GM21447 (cell line): ENCODE data around the gene C6orf47.

ENCODE experiments used
- ATAC-seq: cut with Tn5 transposase; IDR thresholded peaks from one replicate; pipeline ENCODE4 v1.9.1; 2021; ENCODE audit not compliant: unreplicated experiment

Gene C6orf47

GRCh38 chr6:31662124-31662723 is 1.6 kb upstream of the C6orf47 start:
- ATAC-seq = no peak

- ATAC-seq = no peak
Observed at GRCh38 chr6:31661262-31662123, 915 bp upstream of the C6orf47 start.

- no peak for ATAC-seq
Observed at GRCh38 chr6:31659649-31660380, 763 bp downstream of the C6orf47 start.

GRCh38 chr6:31658983-31659648 is 1.5 kb downstream of the C6orf47 start:
- no peak for ATAC-seq

GRCh38 chr6:31658158-31658688 is 2.4 kb downstream of the C6orf47 start:
- no peak for ATAC-seq

- no peak for ATAC-seq
Observed at GRCh38 chr6:31657406-31658157, 3.0 kb downstream of the C6orf47 start.

- ATAC-seq = no peak
Observed at GRCh38 chr6:31655349-31656237, 5.0 kb downstream of the C6orf47 start, which contains the start of gene APOM. Gene APOM, plus strand, starts transcription at chr6:31655894. Its CDS starts 73 bp downstream, at chr6:31655967.

GRCh38 chr6:31654574-31655348 is 5.8 kb downstream of the C6orf47 start:
- ATAC-seq = no peak

- peak; percentile 67 for ATAC-seq
Observed at GRCh38 chr6:31652925-31653724, 7.5 kb downstream of the C6orf47 start.

GRCh38 chr6:31651602-31652191 is 8.9 kb downstream of the C6orf47 start:
- peak; percentile 35 for ATAC-seq

GRCh38 chr6:31645325-31645724 is 15.3 kb downstream of the C6orf47 start:
- no peak for ATAC-seq

GRCh38 chr6:31643818-31644454 is 16.6 kb downstream of the C6orf47 start:
- ATAC-seq = no peak

GRCh38 chr6:31642798-31643570 is 17.6 kb downstream of the C6orf47 start:
- ATAC-seq = no peak

GRCh38 chr6:31641370-31641769 is 19.2 kb downstream of the C6orf47 start:
- ATAC-seq = no peak

GRCh38 chr6:31640612-31641011 is 20.0 kb downstream of the C6orf47 start:
- no peak for ATAC-seq

- no peak for ATAC-seq
Observed at GRCh38 chr6:31639449-31639861, 21.1 kb downstream of the C6orf47 start.
